K562 (cell line): ENCODE results near the gene ZBTB7A. TPM values are rescaled to one million over a fixed set of nuclear protein-coding genes. Genes with fewer than 3 reads are reported as not detected.
A peak's percentile ranks its signal among the peaks of the same experiment; 100 is the strongest.

Experiments used
- BRCA1 ChIP-seq, 2 experiments: fragments of 450-650 bp in 1 of 2; sonication (generic) in 1 of 2; formaldehyde crosslinking in 1 of 2; IDR thresholded peaks; 2 replicates each; pipeline versions ENCODE4 v1.5.0 to v1.6.1; 2017 to 2020; ENCODE audit warnings: mild to moderate bottlenecking in 1 of 2, missing genetic modification reagents in 1 of 2
- BRD9 ChIP-seq: fragments of 450-650 bp; IDR thresholded peaks from 2 replicates; pipeline ENCODE4 v1.6.1; 2018; ENCODE audit warnings: low read depth; ENCODE audit not compliant: partially characterized antibody
- CGGBP1 ChIP-seq: fragments of 250-450 bp; sonication (Bioruptor Pico); IDR thresholded peaks from 2 replicates; pipeline ENCODE4 v1.9.0; 2021; ENCODE audit warnings: mild to moderate bottlenecking
- CREM ChIP-seq: IDR thresholded peaks from 2 replicates; pipeline ENCODE4 v1.6.1; 2014; ENCODE audit warnings: antibody characterized with exemption, low read depth
- DPF2 ChIP-seq: fragments of 450-650 bp; IDR thresholded peaks from 2 replicates; pipeline ENCODE4 v1.6.1; 2016
- ETV1 ChIP-seq: fragments of 450-650 bp; conservative IDR thresholded peaks from 2 replicates; pipeline ENCODE4 v1.6.1; 2016; ENCODE audit warnings: missing genetic modification characterization, control low read depth, low read depth, missing compliant biosample characterization
- FOXA1 ChIP-seq: fragments of 450-650 bp; IDR thresholded peaks from 2 replicates; pipeline ENCODE4 v1.6.1; 2016; ENCODE audit warnings: mild to moderate bottlenecking, borderline replicate concordance
- FOXK2 ChIP-seq, 2 experiments: fragments of 450-650 bp; IDR thresholded peaks in 1 of 2; conservative IDR thresholded peaks in 1 of 2; 2 replicates each; pipeline ENCODE4 v1.6.1; 2016; ENCODE audit warnings: low read depth in 2 of 2, mild to moderate bottlenecking in 1 of 2
- GABPB1 ChIP-seq: sonication (generic); formaldehyde crosslinking; IDR thresholded peaks from 2 replicates; pipeline ENCODE4 v1.8.0; 2022; ENCODE audit warnings: mild to moderate bottlenecking, missing genetic modification reagents
- HMG20A ChIP-seq: fragments of 450-650 bp; formaldehyde crosslinking; conservative IDR thresholded peaks from 2 replicates; pipeline ENCODE4 v1.4.0; 2020; ENCODE audit warnings: mild to moderate bottlenecking, mixed read lengths
- HMGN3 ChIP-seq: IDR thresholded peaks from 2 replicates; pipeline ENCODE4 v1.6.1; 2011; ENCODE audit warnings: borderline replicate concordance, low read depth, mild to moderate bottlenecking, mixed read lengths, low read length; ENCODE audit not compliant: insufficient read length; ENCODE audit errors: extremely low read depth
- NCOA1 ChIP-seq: fragments of 450-650 bp; IDR thresholded peaks from 2 replicates; pipeline ENCODE4 v1.6.1; 2016; ENCODE audit warnings: low read depth
- NCOA4 ChIP-seq: fragments of 450-650 bp; IDR thresholded peaks from 2 replicates; pipeline ENCODE4 v1.6.1; 2018; ENCODE audit warnings: mild to moderate bottlenecking; ENCODE audit not compliant: partially characterized antibody
- NFIC ChIP-seq: fragments of 450-650 bp; IDR thresholded peaks from 2 replicates; pipeline ENCODE4 v1.6.1; 2017; ENCODE audit warnings: mild to moderate bottlenecking, inconsistent platforms
- NFRKB ChIP-seq: fragments of 450-650 bp; IDR thresholded peaks from 2 replicates; pipeline ENCODE4 v1.6.1; 2016; ENCODE audit warnings: low read depth
- NONO ChIP-seq, 2 experiments: fragments of 200-400 bp in 1 of 2; fragments of 450-650 bp in 1 of 2; formaldehyde crosslinking in 1 of 2; IDR thresholded peaks; 2 replicates each; pipeline ENCODE4 v1.6.1; 2017; ENCODE audit warnings: low read depth in 2 of 2, mild to moderate bottlenecking in 2 of 2, moderate library complexity in 2 of 2, low read length in 1 of 2
- PBX2 ChIP-seq, 2 experiments: IDR thresholded peaks in 1 of 2; conservative IDR thresholded peaks in 1 of 2; 2 replicates each; pipeline ENCODE4 v1.6.1; 2016; ENCODE audit warnings: low read depth in 2 of 2, mild to moderate bottlenecking in 1 of 2, missing compliant biosample characterization in 1 of 2, missing genetic modification characterization in 1 of 2, moderate library complexity in 1 of 2
- RBM39 ChIP-seq: fragments of 200-400 bp; formaldehyde crosslinking; optimal IDR thresholded peaks from 2 replicates; pipeline ENCODE3; 2018; ENCODE audit warnings: low read depth, low read length
- SUPT5H ChIP-seq: fragments of 450-650 bp; IDR thresholded peaks from 2 replicates; pipeline ENCODE4 v1.6.1; 2016
- USF2 ChIP-seq: sonication (generic); formaldehyde crosslinking; IDR thresholded peaks from 2 replicates; pipeline ENCODE4 v1.5.0; 2020; ENCODE audit warnings: missing genetic modification reagents
- ZNF174 ChIP-seq: fragments of 250-450 bp; sonication (Bioruptor Pico); IDR thresholded peaks from 2 replicates; pipeline ENCODE4 v1.4.0; 2020; ENCODE audit warnings: mild to moderate bottlenecking
- ZNF263 ChIP-seq: sonication (generic); formaldehyde crosslinking; IDR thresholded peaks from 2 replicates; pipeline ENCODE4 v1.8.0; 2022; ENCODE audit warnings: mild to moderate bottlenecking, missing genetic modification reagents, borderline replicate concordance
- ZNF717 ChIP-seq: fragments of 250-450 bp; sonication (Bioruptor Pico); IDR thresholded peaks from 2 replicates; pipeline ENCODE4 v1.5.0; 2021
- ZNF785 ChIP-seq: fragments of 250-450 bp; sonication (Bioruptor Pico); IDR thresholded peaks from 2 replicates; pipeline ENCODE4 v1.4.0; 2020; ENCODE audit warnings: mild to moderate bottlenecking
- polyA plus RNA-seq, 8 experiments: library from polyadenylated mRNA; depleted of rRNA in 4 of 8; stranded (reverse) in 5 of 8; unstranded in 3 of 8; fragments of >200 nt; fragmentation: Nextera tagmentation in 2 of 8; fragmentation: Illumina TruSeq in 1 of 8; extraction: Ambion mirVana in 2 of 8; extraction: Trizol in 1 of 8; gene quantifications; 2 replicates each; pipeline versions ENCODE4 v1.2.1 to v1.2.3, GENCODE V29; 2011 to 2014; ENCODE audit warnings: inconsistent platforms in 1 of 8, missing spikeins in 1 of 8
- total RNA-seq, 7 experiments: library from RNA; depleted of rRNA in 6 of 7; stranded (reverse); fragments of >200 nt in 6 of 7; fragmentation: Illumina TruSeq in 2 of 7; extraction: Trizol in 2 of 7; gene quantifications; 2 replicates each; pipeline versions ENCODE4 v1.2.1 to v1.2.3, GENCODE V29; 2011 to 2021; ENCODE audit warnings: low replicate concordance in 1 of 7
- TF ChIP-seq, protein P1 (sequence below): fragments of 450-650 bp; formaldehyde crosslinking; IDR thresholded peaks from 2 replicates; pipeline ENCODE4 v1.4.0; 2022; ENCODE audit warnings: missing genetic modification characterization

The ZBTB7A gene
- total and polyA plus RNA-seq, 9 of the 15 experiments (the other 6 are each of a cell fraction or from before 2014, with no cell fraction given) = 0.11 to 34.0 (median 4.6) TPM

DNA sequence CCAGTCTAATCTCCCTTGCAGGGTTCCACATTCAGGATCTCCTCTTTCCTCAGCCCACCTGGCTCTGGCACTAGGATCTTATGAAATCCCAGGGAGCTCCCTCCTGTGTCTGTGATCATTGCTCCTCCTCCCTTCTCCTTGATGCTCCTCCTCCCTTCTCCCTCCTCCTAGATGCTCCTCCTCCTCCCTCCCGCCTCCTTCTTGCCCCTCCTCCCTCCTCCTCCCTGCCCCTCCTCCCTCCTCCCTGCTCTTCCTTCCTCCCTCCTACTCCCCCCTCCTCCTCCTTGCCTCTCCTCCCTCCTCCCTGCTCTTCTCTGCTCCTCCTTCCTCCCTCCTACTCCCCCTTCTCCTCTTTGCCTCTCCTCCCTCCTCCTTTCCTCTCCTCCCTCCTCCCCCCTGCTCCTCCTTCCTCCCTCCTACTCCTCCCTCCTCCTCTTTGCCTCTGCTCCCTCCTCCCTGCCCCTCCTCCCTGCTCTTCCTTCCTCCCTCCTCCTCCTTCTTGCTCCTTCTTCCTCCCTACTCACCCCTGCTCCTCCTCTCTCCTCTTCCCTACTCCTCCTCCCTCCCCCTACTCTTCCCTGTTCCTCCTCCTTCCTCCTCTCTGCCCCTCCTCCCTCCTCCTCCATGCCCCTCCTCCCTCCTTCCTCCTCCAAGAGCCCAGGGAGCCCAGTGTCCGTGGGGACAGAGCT lies 14.9 kb upstream of the ZBTB7A start (continued):
- TF ChIP-seq NCOA4 = peak; percentile 88
- 0 out of 4 replicates have a peak, but pooled peaks of 1 of the 2 experiments have one; percentile 25 for TF ChIP-seq FOXK2 (conservative IDR thresholded peaks at IDR 0.05 in 1 of 2, IDR thresholded peaks at IDR 0.05 in 1 of 2; ENCODE audit: low read depth in 2 of 2)
- no peak for TF ChIP-seq FOXA1
- TF ChIP-seq ZNF174 (CRISPR knock-in tag) = no peak
- no peak for TF ChIP-seq NFRKB
- no peak for TF ChIP-seq HMGN3
- TF ChIP-seq BRCA1 (IDR thresholded peaks at IDR 0.05) = no peak
- TF ChIP-seq BRCA1 (CRISPR knock-in tag; IDR thresholded peaks at IDR 0.05) = no peak
- TF ChIP-seq ETV1 (tag) = no peak
- no peak for TF ChIP-seq USF2 (CRISPR knock-in tag)
- TF ChIP-seq GABPB1 (CRISPR knock-in tag) = no peak
- no peak for TF ChIP-seq ZNF785
- no peak for TF ChIP-seq HMG20A (CRISPR knock-in tag)
- TF ChIP-seq CREM = no peak
- no peak for TF ChIP-seq PBX2 (CRISPR knock-in tag; IDR thresholded peaks at IDR 0.05; ENCODE audit: low read depth)
- no peak for TF ChIP-seq PBX2 (tag; conservative IDR thresholded peaks at IDR 0.05; ENCODE audit: low read depth)
- peak; percentile 48 for TF ChIP-seq BRD9
- no peak for TF ChIP-seq CGGBP1 (CRISPR knock-in tag)
- TF ChIP-seq ZNF263 (CRISPR knock-in tag) = peak; percentile 98
- TF ChIP-seq NCOA1 = peak; percentile 42; the same call in 1 of the 2 replicates
- TF ChIP-seq DPF2 = peak; percentile 73
- TF ChIP-seq, protein P1, sequence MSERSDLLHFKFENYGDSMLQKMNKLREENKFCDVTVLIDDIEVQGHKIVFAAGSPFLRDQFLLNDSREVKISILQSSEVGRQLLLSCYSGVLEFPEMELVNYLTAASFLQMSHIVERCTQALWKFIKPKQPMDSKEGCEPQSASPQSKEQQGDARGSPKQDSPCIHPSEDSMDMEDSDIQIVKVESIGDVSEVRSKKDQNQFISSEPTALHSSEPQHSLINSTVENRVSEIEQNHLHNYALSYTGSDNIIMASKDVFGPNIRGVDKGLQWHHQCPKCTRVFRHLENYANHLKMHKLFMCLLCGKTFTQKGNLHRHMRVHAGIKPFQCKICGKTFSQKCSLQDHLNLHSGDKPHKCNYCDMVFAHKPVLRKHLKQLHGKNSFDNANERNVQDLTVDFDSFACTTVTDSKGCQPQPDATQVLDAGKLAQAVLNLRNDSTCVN = 0 out of 2 replicates have a peak, but pooled peaks have one; percentile 40
- 0 out of 2 replicates have a peak, but pooled peaks have one; percentile 17 for TF ChIP-seq SUPT5H
- TF ChIP-seq NFIC = no peak
- TF ChIP-seq RBM39 = no peak
- TF ChIP-seq ZNF717 (CRISPR knock-in tag) = no peak
- no peak; a peak in 1 of 4 replicates for TF ChIP-seq NONO (IDR thresholded peaks at IDR 0.05; ENCODE audit: low read depth in 2 of 2, low read length in 1 of 2)
